OCI-LY7 (cell line): Measurements from ENCODE around the gene TRIP13.

Experiments
- CTCF ChIP-seq: fragments of 200-600 bp; sonication (generic); conservative IDR thresholded peaks from 2 replicates; pipeline ENCODE4 v1.5.1; 2014; ENCODE audit warnings: mild to moderate bottlenecking, antibody characterized with exemption, low read length, moderate library complexity, mixed read lengths
- EZH2phosphoT487 ChIP-seq: fragments of 200-600 bp; sonication (generic); IDR thresholded peaks from 2 replicates; pipeline ENCODE4 v1.6.1; 2018; ENCODE audit warnings: low read depth, borderline replicate concordance, mild to moderate bottlenecking, mixed run types, antibody characterized with exemption, low read length, moderate library complexity, mixed read lengths

- TF ChIP-seq CTCF (no peak), EZH2phosphoT487 (no peak)
These were observed 24.0 kb downstream of the TRIP13 start for GRCh38 chr5:916441-917293.
